GM19438 (cell line): ENCODE data around the gene SLC4A7.
"Not testable (repeated sequence)": the region's sequence is repeated elsewhere in the genome, so short reads cannot be mapped to it uniquely, and the experiment has no call there.

Experiments
- ATAC-seq: cut with Tn5 transposase; IDR thresholded peaks from one replicate; pipeline ENCODE4 v1.9.1; 2021; ENCODE audit warnings: low read depth; ENCODE audit not compliant: unreplicated experiment

SLC4A7 gene

GRCh38 chr3:27438352-27438751 lies 45.8 kb downstream of the SLC4A7 start:
- not testable (repeated sequence) for ATAC-seq

- no peak for ATAC-seq
Observed at GRCh38 chr3:27431116-27431515, 53.1 kb downstream of the SLC4A7 start.

- no peak for ATAC-seq
Observed at GRCh38 chr3:27429909-27430308, 54.3 kb downstream of the SLC4A7 start.

- no peak for ATAC-seq
Observed at GRCh38 chr3:27428446-27428845, 55.7 kb downstream of the SLC4A7 start.

GRCh38 chr3:27426926-27427325 lies 57.3 kb downstream of the SLC4A7 start:
- no peak for ATAC-seq

- no peak for ATAC-seq
Observed at GRCh38 chr3:27425896-27426565, 58.2 kb downstream of the SLC4A7 start.

GRCh38 chr3:27424812-27425521 lies 59.2 kb downstream of the SLC4A7 start:
- not testable (repeated sequence) for ATAC-seq

GRCh38 chr3:27423463-27423862 lies 60.7 kb downstream of the SLC4A7 start:
- ATAC-seq, result no peak

- no peak for ATAC-seq
Observed at GRCh38 chr3:27422617-27423016, 61.6 kb downstream of the SLC4A7 start.

GRCh38 chr3:27415202-27415601 lies 69.0 kb downstream of the SLC4A7 start:
- ATAC-seq, result no peak

GRCh38 chr3:27392950-27393679 lies 91.1 kb downstream of the SLC4A7 start:
- no peak for ATAC-seq

- not testable (repeated sequence) for ATAC-seq
Observed at GRCh38 chr3:27392414-27392813, 91.8 kb downstream of the SLC4A7 start.

GRCh38 chr3:27391796-27392195 lies 92.4 kb downstream of the SLC4A7 start:
- ATAC-seq, result no peak

- ATAC-seq, result no peak
Observed at GRCh38 chr3:27387625-27388024, 96.6 kb downstream of the SLC4A7 start.

GRCh38 chr3:27385504-27385903 lies 98.7 kb downstream of the SLC4A7 start:
- ATAC-seq, result no peak

GRCh38 chr3:27384191-27384590 lies 100.0 kb downstream of the SLC4A7 start:
- ATAC-seq, result no peak

GRCh38 chr3:27380433-27381357 lies 103.5 kb downstream of the SLC4A7 start:
- no peak for ATAC-seq

- ATAC-seq, result no peak
Observed at GRCh38 chr3:27378331-27378730, 105.9 kb downstream of the SLC4A7 start.

- ATAC-seq, result no peak
Observed at GRCh38 chr3:27376109-27376772, 107.9 kb downstream of the SLC4A7 start.
